Activated CD8-positive, alpha-beta T cell treated with anti-CD3 and anti-CD28 coated beads for 36 hours (primary cell): Measurements from ENCODE around the gene ZNF230. TPM values are rescaled to one million over a fixed set of nuclear protein-coding genes. Genes with fewer than 3 reads are reported as not detected.

Experiments
- ATAC-seq: fragments of 200-7000 bp; cut with Tn5 transposase; one replicate; pipeline ENCODE4 v1.10.0; 2021; ENCODE audit warnings: mild to moderate bottlenecking, moderate library complexity
- CTCF ChIA-PET: fragments of 350-600 bp; sonication (Branson Sonifier 250); formaldehyde crosslinking; loops from one replicate; lab custom pipeline; 2021; ENCODE audit warnings: antibody characterized with exemption; lab: Charles Lee
- POLR2A ChIA-PET: fragments of 350-600 bp; sonication (Branson Sonifier 250); formaldehyde crosslinking; loops from one replicate; lab custom pipeline; 2021; ENCODE audit warnings: antibody characterized with exemption; lab: Charles Lee
- DNase-seq: peaks from one replicate; pipeline ENCODE4 v3.0.0-alpha.2; 2020
- H3K27ac Mint-ChIP-seq: one replicate; pipeline ENCODE4 v1.8.0; 2021; ENCODE audit warnings: mild to moderate bottlenecking, mixed read lengths
- H3K27me3 Mint-ChIP-seq: one replicate; pipeline ENCODE4 v1.8.0; 2021; ENCODE audit warnings: mixed read lengths
- H3K36me3 Mint-ChIP-seq: one replicate; pipeline ENCODE4 v1.8.0; 2021; ENCODE audit warnings: low read depth, mixed read lengths
- H3K4me1 Mint-ChIP-seq: one replicate; pipeline ENCODE4 v1.8.0; 2021; ENCODE audit warnings: low read depth, mixed read lengths
- H3K4me3 Mint-ChIP-seq: one replicate; pipeline ENCODE4 v1.8.0; 2021; ENCODE audit warnings: mild to moderate bottlenecking, moderate library complexity, mixed read lengths
- H3K9me3 Mint-ChIP-seq: one replicate; pipeline ENCODE4 v1.8.0; 2021; ENCODE audit warnings: mixed read lengths
- intact Hi-C: fragments of 100-400 bp; cut with micrococcal nuclease; formaldehyde crosslinking; loops from one replicate; pipeline ENCODE4 v1.10.0; 2022
- total RNA-seq, 2 experiments: library from RNA; stranded (reverse); gene quantifications; one replicate each; pipeline ENCODE4 v1.2.3, GENCODE V29; 2021
- TF ChIP-seq, protein P1 (sequence below): fragments of 200-600 bp; IDR thresholded peaks from one replicate; pipeline ENCODE4 v1.8.0; 2022; ENCODE audit warnings: antibody characterized with exemption, mild to moderate bottlenecking

The ZNF230 gene
- total RNA-seq, 2 experiments from 2014 or later: 3.4 to 5.6 TPM

DNA sequence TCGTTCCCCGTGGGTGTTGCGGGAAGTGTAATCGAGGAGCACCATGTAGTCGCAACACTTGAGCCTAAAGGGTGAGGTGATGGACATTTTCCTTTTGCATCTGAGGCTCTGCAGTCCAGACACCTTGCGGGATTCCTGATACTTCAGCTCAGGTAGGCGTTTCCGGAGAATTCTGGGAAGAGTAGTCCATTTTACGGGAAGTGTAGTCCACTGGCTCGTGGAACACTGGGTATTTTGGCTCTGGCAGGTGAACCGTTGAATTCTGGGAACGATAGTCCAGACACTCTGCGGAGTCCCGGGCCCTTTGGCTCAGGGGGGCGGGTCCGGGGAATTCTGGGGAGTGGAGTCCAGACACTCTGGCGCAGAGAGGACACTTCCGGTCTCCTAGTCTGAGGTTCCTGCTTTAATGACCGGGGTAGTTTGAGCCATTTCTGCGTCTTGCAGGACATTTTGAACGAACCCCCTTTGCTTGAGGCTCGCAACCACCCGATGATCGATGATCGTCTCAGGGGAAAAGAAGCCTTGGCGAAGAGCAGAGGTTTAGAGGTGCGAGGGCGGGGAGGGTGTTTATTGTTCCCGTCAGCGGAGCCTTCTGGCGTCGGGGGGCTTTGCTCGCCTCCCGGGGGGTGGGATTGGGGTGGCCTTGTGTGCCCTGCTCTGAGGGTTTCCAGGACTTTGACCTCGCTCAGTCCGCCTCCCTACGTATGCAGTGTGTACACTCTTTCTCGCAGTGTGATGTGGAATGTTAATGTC is 49.1 kb downstream of the ZNF230 start, which contains the start of gene ZNF223:
Gene ZNF223, plus strand, starts transcription at position 387 of the 753 bp plus-strand sequence. CDS start 3,141 bp downstream, outside the sequence.
- intact Hi-C loops: no loop called here
- peak; percentile 74 for ATAC-seq
- DNase-seq: peak; percentile 50
- Mint-ChIP-seq H3K9me3 (peaks cover 8% of the 10 kb centered on the region), H3K36me3 (peaks cover 30% of the 10 kb centered on the region), H3K4me3 (peak within 1 kb of the TSS; percentile 84), H3K27me3 (no peaks in the 10 kb centered on the region), H3K4me1 (peaks cover 20% of the 10 kb centered on the region), H3K27ac (peak within 1 kb of the TSS; percentile 81)
- POLR2A ChIA-PET: no interaction called here
- CTCF ChIA-PET: no interaction called here
- TF ChIP-seq, protein P1, sequence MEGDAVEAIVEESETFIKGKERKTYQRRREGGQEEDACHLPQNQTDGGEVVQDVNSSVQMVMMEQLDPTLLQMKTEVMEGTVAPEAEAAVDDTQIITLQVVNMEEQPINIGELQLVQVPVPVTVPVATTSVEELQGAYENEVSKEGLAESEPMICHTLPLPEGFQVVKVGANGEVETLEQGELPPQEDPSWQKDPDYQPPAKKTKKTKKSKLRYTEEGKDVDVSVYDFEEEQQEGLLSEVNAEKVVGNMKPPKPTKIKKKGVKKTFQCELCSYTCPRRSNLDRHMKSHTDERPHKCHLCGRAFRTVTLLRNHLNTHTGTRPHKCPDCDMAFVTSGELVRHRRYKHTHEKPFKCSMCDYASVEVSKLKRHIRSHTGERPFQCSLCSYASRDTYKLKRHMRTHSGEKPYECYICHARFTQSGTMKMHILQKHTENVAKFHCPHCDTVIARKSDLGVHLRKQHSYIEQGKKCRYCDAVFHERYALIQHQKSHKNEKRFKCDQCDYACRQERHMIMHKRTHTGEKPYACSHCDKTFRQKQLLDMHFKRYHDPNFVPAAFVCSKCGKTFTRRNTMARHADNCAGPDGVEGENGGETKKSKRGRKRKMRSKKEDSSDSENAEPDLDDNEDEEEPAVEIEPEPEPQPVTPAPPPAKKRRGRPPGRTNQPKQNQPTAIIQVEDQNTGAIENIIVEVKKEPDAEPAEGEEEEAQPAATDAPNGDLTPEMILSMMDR: no peak

DNA sequence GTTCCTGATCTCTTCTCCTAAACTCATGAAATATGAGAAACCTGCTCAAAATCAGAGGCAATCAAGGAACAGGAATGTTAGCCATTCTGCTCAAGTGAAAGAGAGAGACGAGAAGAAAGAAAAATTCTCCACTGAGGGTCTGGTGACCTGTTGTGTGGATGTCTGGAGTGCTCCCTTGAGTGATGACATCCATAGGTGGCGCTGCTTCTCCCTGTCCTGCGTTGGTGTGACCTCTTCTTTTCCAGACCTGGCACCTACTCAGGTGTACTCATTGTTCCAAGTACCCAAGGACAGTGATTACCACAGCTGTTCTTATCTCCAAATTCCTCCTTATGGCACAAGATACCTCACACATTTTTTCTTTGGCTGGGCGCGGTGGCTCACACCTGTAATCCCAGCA is 53.1 kb downstream of the ZNF230 start:
- POLR2A ChIA-PET: no interaction called here
- Mint-ChIP-seq H3K27me3 (no peaks in the 10 kb centered on the region), H3K27ac (no peak overlapping the region), H3K36me3 (peaks cover 50% of the 10 kb centered on the region), H3K4me1 (peaks cover 18% of the 10 kb centered on the region), H3K9me3 (peaks cover 8% of the 10 kb centered on the region), H3K4me3 (no peak overlapping the region)
- DNase-seq (no peak), ATAC-seq (no peak)
- TF ChIP-seq, protein P1: no peak
- intact Hi-C loops: no loop called here
- CTCF ChIA-PET: no interaction called here

DNA sequence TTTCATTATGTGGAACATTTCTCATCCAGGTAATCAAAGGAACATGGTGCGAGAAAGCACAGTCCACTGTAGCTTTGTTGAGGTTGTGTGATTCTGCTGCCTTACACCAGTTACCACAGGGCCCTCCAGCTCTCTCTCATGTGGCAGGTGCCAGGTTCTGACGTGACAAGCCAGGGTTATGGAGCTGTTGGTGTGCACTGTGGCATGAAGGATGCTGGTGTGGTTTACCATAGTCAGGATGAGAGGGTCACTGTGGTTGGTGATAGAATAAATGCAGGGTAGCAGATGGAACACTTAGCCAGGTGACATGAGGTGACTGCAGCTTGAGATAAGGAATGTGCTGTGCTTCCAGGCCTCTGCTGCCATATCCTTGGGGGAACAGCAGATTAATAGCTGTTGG is 56.5 kb downstream of the ZNF230 start:
- DNase-seq: no peak
- intact Hi-C loops: no loop called here
- ChIA-PET POLR2A (no interaction called here), CTCF (no interaction called here)
- Mint-ChIP-seq H3K27ac (no peak overlapping the region), H3K9me3 (peaks cover 13% of the 10 kb centered on the region), H3K27me3 (no peaks in the 10 kb centered on the region), H3K4me3 (no peak overlapping the region), H3K36me3 (peaks cover 68% of the 10 kb centered on the region), H3K4me1 (no peaks in the 10 kb centered on the region)
- TF ChIP-seq, protein P1: no peak
- no peak for ATAC-seq

DNA sequence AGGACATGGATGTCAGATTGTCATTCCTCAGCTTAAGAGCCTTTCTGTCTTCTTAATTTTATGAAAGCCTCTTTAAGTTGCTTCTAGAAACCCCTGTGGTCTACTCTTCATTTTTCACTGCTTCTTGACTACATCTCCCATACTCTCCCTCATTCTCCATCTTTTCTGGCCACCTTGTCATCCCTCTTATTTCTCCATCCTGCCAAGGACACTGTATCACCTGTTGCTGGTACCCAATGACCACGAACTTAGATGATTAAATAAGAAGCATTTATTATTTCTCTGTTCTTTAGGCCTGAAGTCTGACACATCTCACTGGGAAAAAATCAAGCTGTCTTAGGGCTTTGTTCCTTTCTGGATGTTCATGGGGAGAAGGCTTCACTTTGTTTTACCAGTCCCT is 58.3 kb downstream of the ZNF230 start:
- CTCF ChIA-PET: no interaction called here
- H3K27ac Mint-ChIP-seq: no peak overlapping the region
- H3K4me3 Mint-ChIP-seq: no peak overlapping the region
- DNase-seq (no peak), ATAC-seq (no peak)
- TF ChIP-seq, protein P1: no peak
- no peaks in the 10 kb centered on the region for H3K27me3 Mint-ChIP-seq
- POLR2A ChIA-PET: interaction anchor here (0.6 kb wide), 1 partner anchor 53 kb away, joined by 5 read pairs; no protein-coding TSS in a partner anchor
- no peaks in the 10 kb centered on the region for H3K4me1 Mint-ChIP-seq
- peaks cover 66% of the 10 kb centered on the region for H3K36me3 Mint-ChIP-seq
- peaks cover 16% of the 10 kb centered on the region for H3K9me3 Mint-ChIP-seq
- intact Hi-C loops: no loop called here

Other genes starting within 250 kb of the ZNF230 start
- gene SMG9, start 248.0 kb upstream of the ZNF230 start, total RNA-seq: 10 to 100 TPM; 48.9 to 53.1 TPM
- 10 to 100 TPM; 49.5 to 49.6 TPM for gene KCNN4, start 222.0 kb upstream of the ZNF230 start, total RNA-seq
- gene LYPD5, start 200.5 kb upstream of the ZNF230 start, total RNA-seq: under 1 TPM; 0.51 to 0.61 TPM
- gene ZNF283, start 175.6 kb upstream of the ZNF230 start, total RNA-seq: 1 to 10 TPM; 6.6 to 7.2 TPM
- gene ZNF404, start 119.0 kb upstream of the ZNF230 start, total RNA-seq: 1 to 10 TPM; 2.1 to 2.7 TPM
- gene ZNF45, start 67.7 kb upstream of the ZNF230 start, total RNA-seq: 1 to 10 TPM; 7.9 to 8.8 TPM
- gene ZNF221, start 51.7 kb upstream of the ZNF230 start, total RNA-seq: 1 to 10 TPM; 1.0 to 1.6 TPM
- 1 to 10 TPM; 2.6 to 2.9 TPM for gene ZNF155, start 18.8 kb upstream of the ZNF230 start, total RNA-seq
- 1 to 10 TPM; 1.5 to 2.3 TPM for gene ZNF222, start 22.4 kb downstream of the ZNF230 start, total RNA-seq
- 1 to 10 TPM in 1 of 2 experiments, under 1 TPM in 1; 0.67 to 2.2 TPM for gene ZNF223, start 49.1 kb downstream of the ZNF230 start, total RNA-seq
- gene ZNF284, start 69.2 kb downstream of the ZNF230 start, total RNA-seq: 1 to 10 TPM; 1.7 to 1.9 TPM
- gene ZNF224, start 91.4 kb downstream of the ZNF230 start, total RNA-seq: 10 to 100 TPM; 13.3 to 14.0 TPM
- 1 to 10 TPM; 3.0 to 4.4 TPM for gene ZNF225, start 110.4 kb downstream of the ZNF230 start, total RNA-seq
- gene ZNF234, start 138.6 kb downstream of the ZNF230 start, total RNA-seq: 1 to 10 TPM; 7.2 to 7.4 TPM
- gene ZNF226, start 162.1 kb downstream of the ZNF230 start, total RNA-seq: 1 to 10 TPM; 5.9 to 6.7 TPM
- 10 to 100 TPM; 17.7 to 18.5 TPM for gene ZNF227, start 209.6 kb downstream of the ZNF230 start, total RNA-seq